SJSA1 (cell line): ENCODE measurements around the gene ARSK. TPM values are rescaled to one million over a fixed set of nuclear protein-coding genes. Genes with fewer than 3 reads are reported as not detected.

Source experiments
- DNase-seq, 2 experiments: peaks; one replicate each; pipeline ENCODE4 v3.0.0-alpha.2; 2015 to 2020; ENCODE audit warnings: low spot score in 2 of 2, low read depth in 1 of 2
- H3K27ac ChIP-seq: fragments of 250-450 bp; sonication (Bioruptor Pico); 2 replicates; pipeline ENCODE4 v1.5.1; 2020; ENCODE audit warnings: mild to moderate bottlenecking, moderate library complexity
- H3K27me3 ChIP-seq: fragments of 250-450 bp; sonication (Bioruptor Pico); replicated peaks from 2 replicates; pipeline ENCODE4 v1.5.1; 2020; ENCODE audit warnings: mild to moderate bottlenecking, moderate library complexity
- H3K36me3 ChIP-seq: fragments of 250-450 bp; sonication (Bioruptor Pico); 2 replicates; pipeline ENCODE4 v1.5.1; 2020; ENCODE audit warnings: mild to moderate bottlenecking
- H3K4me1 ChIP-seq: fragments of 250-450 bp; sonication (Bioruptor Pico); replicated peaks from 2 replicates; pipeline ENCODE4 v1.6.1; 2021; ENCODE audit warnings: mild to moderate bottlenecking
- H3K4me3 ChIP-seq: fragments of 250-450 bp; sonication (Bioruptor Pico); 2 replicates; pipeline ENCODE4 v1.5.1; 2020; ENCODE audit warnings: mild to moderate bottlenecking
- H3K9me3 ChIP-seq: fragments of 250-450 bp; sonication (Bioruptor Pico); replicated peaks from 2 replicates; pipeline ENCODE4 v1.5.1; 2020; ENCODE audit warnings: mild to moderate bottlenecking
- total RNA-seq: library from RNA; depleted of rRNA; stranded (reverse); fragments of >200 nt; shearing (Covaris generic); gene quantifications from 2 replicates; pipeline ENCODE4 v1.2.3, GENCODE V29; 2014; rRNA removed

Gene ARSK
- total RNA-seq, 1 experiment from 2014 or later: 18.9 TPM

DNA sequence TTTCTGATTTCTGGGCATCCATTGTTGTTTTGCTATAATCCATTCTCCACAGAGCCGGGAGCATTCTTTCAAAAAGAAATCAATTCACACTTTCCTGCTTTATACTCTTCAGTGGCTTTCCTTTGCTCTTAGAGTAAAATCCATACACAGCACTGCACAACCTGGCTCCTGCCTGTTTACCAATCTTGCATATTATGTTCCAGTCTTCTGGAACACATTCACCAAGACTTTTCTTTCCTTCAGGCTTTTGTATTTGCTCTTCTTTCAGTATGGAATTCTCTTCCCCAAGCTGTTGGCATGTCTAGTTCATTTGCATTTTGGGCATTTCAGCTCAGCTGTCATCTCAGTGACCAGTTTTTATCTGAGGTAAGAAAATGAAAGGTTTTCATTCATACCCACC lies 97.9 kb downstream of the ARSK start:
- no peak overlapping the region for H3K4me3 ChIP-seq
- H3K27ac ChIP-seq: no peak overlapping the region
- H3K4me1 ChIP-seq: peaks cover 4% of the 10 kb centered on the region
- no peak for DNase-seq
- no peaks in the 10 kb centered on the region for H3K27me3 ChIP-seq
- no peaks in the 10 kb centered on the region; the same call in 1 of the 2 replicates for H3K36me3 ChIP-seq
- no peaks in the 10 kb centered on the region for H3K9me3 ChIP-seq

DNA sequence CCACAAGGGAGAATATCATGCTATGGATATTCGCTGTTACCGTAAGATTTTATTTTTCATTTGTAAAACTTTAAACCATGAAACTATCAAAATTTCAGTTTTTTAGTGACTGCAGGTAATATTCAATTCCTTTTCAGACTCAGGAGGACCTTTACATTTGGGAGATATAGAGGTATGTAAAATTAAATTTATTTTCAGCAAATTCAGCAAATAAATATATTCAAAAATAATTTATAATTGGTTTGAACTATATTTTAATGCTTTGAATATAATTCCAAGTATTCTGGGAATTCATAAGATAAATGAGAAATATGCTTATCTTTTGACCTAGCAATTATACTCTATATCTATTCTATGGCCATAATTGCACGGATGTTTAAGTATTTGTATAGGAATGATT lies 99.3 kb downstream of the ARSK start:
- no peaks in the 10 kb centered on the region for H3K9me3 ChIP-seq
- H3K27me3 ChIP-seq: no peaks in the 10 kb centered on the region
- no peaks in the 10 kb centered on the region; the same call in 1 of the 2 replicates for H3K36me3 ChIP-seq
- no peak for DNase-seq
- H3K4me1 ChIP-seq: no peaks in the 10 kb centered on the region
- no peak overlapping the region for H3K27ac ChIP-seq
- H3K4me3 ChIP-seq: no peak overlapping the region

Other genes with a start within 250 kb of the ARSK start
- not detected in 2 replicates for gene FAM81B, start 163.7 kb upstream of the ARSK start, total RNA-seq
- 74.7 and 94.6 TPM in 2 replicates for gene SKIC3, start 124 bp upstream of the ARSK start, total RNA-seq
- 0.18 TPM in 1 of 2 replicates, not detected in the other for gene GPR150, start 65.0 kb downstream of the ARSK start, total RNA-seq
- gene RFESD, start 91.7 kb downstream of the ARSK start, total RNA-seq: 0.72 and 1.7 TPM in 2 replicates
- gene SPATA9, start 127.9 kb downstream of the ARSK start, total RNA-seq: 0.56 and 1.4 TPM in 2 replicates
- gene RHOBTB3, start 176.2 kb downstream of the ARSK start, total RNA-seq: 121 and 175 TPM in 2 replicates